HAP-1 (cell line): ENCODE results near the gene VDAC2.

Experiments
- DNase-seq, 2 experiments: peaks; one replicate each; pipeline ENCODE4 v3.0.0-alpha.2; 2016 to 2020; ENCODE audit warnings: low spot score in 2 of 2
- H3K27me3 ChIP-seq: fragments of 250-450 bp; sonication (Bioruptor Pico); 2 replicates; pipeline ENCODE4 v1.5.1; 2020; ENCODE audit warnings: low read depth, mild to moderate bottlenecking, moderate library complexity
- H3K36me3 ChIP-seq: fragments of 250-450 bp; sonication (Bioruptor Pico); replicated peaks from 2 replicates; pipeline ENCODE4 v1.5.1; 2020; ENCODE audit warnings: mild to moderate bottlenecking
- H3K4me1 ChIP-seq: fragments of 250-450 bp; sonication (Bioruptor Pico); 2 replicates; pipeline ENCODE4 v1.5.1; 2020; ENCODE audit warnings: mild to moderate bottlenecking
- H3K4me3 ChIP-seq: fragments of 250-450 bp; sonication (Bioruptor Pico); 2 replicates; pipeline ENCODE4 v1.5.1; 2020; ENCODE audit warnings: mild to moderate bottlenecking, moderate library complexity
- H3K9me3 ChIP-seq: fragments of 250-450 bp; sonication (Bioruptor Pico); 2 replicates; pipeline ENCODE4 v1.5.1; 2020; ENCODE audit warnings: mild to moderate bottlenecking, moderate library complexity
- in situ Hi-C: fragments of 300-500 bp; cut with MboI; formaldehyde crosslinking; loops from 3 replicates; pipeline ENCODE4 v1.14.3; 2020; ENCODE audit warnings: low sequenced_read_pairs, inconsistent platforms, mixed read lengths

The VDAC2 gene, protein sequence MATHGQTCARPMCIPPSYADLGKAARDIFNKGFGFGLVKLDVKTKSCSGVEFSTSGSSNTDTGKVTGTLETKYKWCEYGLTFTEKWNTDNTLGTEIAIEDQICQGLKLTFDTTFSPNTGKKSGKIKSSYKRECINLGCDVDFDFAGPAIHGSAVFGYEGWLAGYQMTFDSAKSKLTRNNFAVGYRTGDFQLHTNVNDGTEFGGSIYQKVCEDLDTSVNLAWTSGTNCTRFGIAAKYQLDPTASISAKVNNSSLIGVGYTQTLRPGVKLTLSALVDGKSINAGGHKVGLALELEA

DNA sequence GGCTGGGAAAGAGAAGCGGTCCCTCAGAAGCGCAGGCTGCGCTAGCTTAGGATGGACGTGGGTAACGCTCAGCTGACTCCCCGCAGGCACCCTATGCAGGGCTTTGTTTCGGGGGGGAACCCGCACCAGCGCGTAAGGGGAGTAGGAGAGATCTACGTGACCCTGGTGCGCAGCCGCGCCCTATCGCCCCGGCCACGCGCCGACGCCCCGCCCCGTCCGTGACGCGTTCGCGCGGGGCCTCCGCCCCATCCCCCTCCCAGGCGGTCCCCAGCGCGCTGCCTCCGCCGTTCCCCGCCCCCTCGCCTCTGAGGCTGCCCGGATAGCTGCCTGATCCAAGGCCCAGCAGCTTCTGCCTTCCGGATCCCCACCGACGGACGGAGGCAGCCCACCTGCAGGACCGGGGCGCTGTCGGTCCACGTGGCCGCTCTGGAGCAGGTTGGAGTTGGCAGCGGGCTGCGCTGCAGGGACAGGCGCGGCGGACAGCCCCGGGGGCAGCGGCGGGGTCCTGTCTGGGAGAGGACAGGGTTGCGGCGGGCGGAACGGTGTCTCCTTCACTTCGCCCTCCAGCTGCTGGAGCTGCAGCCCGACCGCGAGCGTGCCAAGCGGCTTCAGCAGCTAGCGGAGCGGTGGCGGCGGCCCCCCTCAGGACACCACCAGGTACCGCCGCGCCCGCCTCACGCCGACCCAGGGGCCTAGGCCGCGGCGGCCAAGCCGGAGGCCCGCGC is at the start of gene VDAC2:
TSS of gene VDAC2 (plus strand) at position 515 of the 725 bp plus-strand sequence. CDS start 363 bp downstream, outside the sequence.
- no peaks in the 10 kb centered on the region for H3K9me3 ChIP-seq
- H3K36me3 ChIP-seq: peaks cover 45% of the 10 kb centered on the region
- peak; percentile 75 to 93 for DNase-seq
- no peaks in the 10 kb centered on the region for H3K27me3 ChIP-seq
- in situ Hi-C loops: no loop called here
- H3K4me3 ChIP-seq: peak within 1 kb of the TSS; percentile 98
- H3K4me1 ChIP-seq: peaks cover 15% of the 10 kb centered on the region

GRCh38 chr10:75165684-75166622 is 44.6 kb upstream of the VDAC2 start:
- in situ Hi-C loops: no loop called here
- no peaks in the 10 kb centered on the region for H3K9me3 ChIP-seq
- H3K4me3 ChIP-seq: no peak overlapping the region
- no peaks in the 10 kb centered on the region for H3K27me3 ChIP-seq
- no peaks in the 10 kb centered on the region for H3K4me1 ChIP-seq
- no peak for DNase-seq
- H3K36me3 ChIP-seq: 0 out of 2 replicates have a peak, but pooled peaks cover 3% of the 10 kb centered on the region

DNA sequence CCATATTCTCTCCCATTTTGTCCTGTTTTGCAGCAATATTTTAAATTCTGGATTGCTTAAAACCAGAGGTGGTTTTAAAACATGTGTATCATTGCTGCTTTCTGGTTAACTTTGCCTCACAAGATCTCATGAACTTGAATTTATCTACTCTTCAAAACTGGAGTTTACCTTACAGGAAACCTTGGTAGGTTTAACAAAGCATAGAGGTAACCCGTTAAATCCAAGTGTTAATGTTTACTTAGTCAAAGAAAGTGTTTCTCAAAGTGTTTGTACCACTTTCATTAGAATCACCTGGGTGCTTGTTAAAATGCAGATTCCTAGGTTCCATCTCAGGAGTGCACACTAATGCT is 44.0 kb upstream of the VDAC2 start:
- Histone ChIP-seq H3K4me3 (no peak overlapping the region), H3K9me3 (no peaks in the 10 kb centered on the region), H3K36me3 (0 out of 2 replicates have a peak, but pooled peaks cover 3% of the 10 kb centered on the region), H3K4me1 (no peaks in the 10 kb centered on the region), H3K27me3 (no peaks in the 10 kb centered on the region)
- DNase-seq: no peak
- in situ Hi-C loops: no loop called here

- H3K27me3 ChIP-seq: no peaks in the 10 kb centered on the region
- no peak overlapping the region for H3K4me3 ChIP-seq
- no peaks in the 10 kb centered on the region for H3K4me1 ChIP-seq
- no peak for DNase-seq
- in situ Hi-C loops: no loop called here
- H3K36me3 ChIP-seq: 0 out of 2 replicates have a peak, but pooled peaks cover 3% of the 10 kb centered on the region
- no peaks in the 10 kb centered on the region for H3K9me3 ChIP-seq
Measured at GRCh38 chr10:75168275-75168674, 42.3 kb upstream of the VDAC2 start.

DNA sequence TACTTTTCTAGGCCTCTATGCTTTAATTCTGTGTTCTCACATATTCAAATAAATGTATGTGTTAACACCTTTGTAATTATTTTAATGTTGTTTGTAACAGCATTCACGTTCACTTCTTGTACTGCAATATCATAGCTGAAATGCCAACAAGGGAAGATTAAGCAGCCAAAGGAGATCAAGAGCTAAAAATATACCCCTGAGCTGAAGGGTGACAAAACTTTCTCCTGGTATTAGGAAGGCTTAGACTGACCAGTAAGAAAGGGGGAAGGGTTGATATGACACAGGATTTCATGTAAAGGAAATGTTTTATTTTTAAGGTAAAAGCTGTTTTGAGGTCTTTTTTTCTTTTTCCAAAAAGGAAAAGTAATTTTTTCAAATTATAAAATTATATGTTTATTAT is 40.4 kb upstream of the VDAC2 start:
- in situ Hi-C loops: no loop called here
- Histone ChIP-seq H3K4me3 (no peak overlapping the region), H3K27me3 (no peaks in the 10 kb centered on the region), H3K36me3 (0 out of 2 replicates have a peak, but pooled peaks cover 3% of the 10 kb centered on the region), H3K4me1 (no peaks in the 10 kb centered on the region), H3K9me3 (no peaks in the 10 kb centered on the region)
- DNase-seq: no peak

- Histone ChIP-seq H3K4me3 (no peak overlapping the region), H3K4me1 (no peaks in the 10 kb centered on the region), H3K27me3 (no peaks in the 10 kb centered on the region), H3K9me3 (no peaks in the 10 kb centered on the region), H3K36me3 (no peaks in the 10 kb centered on the region)
- in situ Hi-C loops: no loop called here
- DNase-seq: no peak
Measured at GRCh38 chr10:75175046-75175445, 35.5 kb upstream of the VDAC2 start.

DNA sequence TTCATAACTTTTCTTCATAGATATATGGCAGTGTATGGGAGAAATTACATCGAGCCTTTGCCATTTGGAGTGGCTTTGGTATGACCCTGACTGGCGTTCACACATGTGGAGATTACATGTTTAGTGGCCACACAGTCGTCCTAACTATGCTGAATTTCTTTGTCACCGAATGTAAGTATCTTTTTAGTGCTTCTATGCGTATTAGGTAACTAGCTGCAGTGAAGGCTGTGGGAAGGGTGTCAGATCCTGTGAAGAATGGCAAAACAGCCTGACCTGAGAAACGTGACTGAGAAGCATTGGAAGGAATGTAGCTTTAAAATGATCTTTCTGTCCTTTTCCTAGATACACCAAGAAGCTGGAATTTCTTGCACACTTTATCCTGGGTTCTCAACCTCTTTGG is 34.5 kb upstream of the VDAC2 start:
- DNase-seq: no peak
- no peak overlapping the region for H3K4me3 ChIP-seq
- no peaks in the 10 kb centered on the region for H3K9me3 ChIP-seq
- no peaks in the 10 kb centered on the region for H3K4me1 ChIP-seq
- H3K36me3 ChIP-seq: no peaks in the 10 kb centered on the region
- no peaks in the 10 kb centered on the region for H3K27me3 ChIP-seq
- in situ Hi-C loops: no loop called here

GRCh38 chr10:75176736-75177135 is 33.9 kb upstream of the VDAC2 start:
- no peaks in the 10 kb centered on the region for H3K27me3 ChIP-seq
- in situ Hi-C loops: no loop called here
- peaks cover 3% of the 10 kb centered on the region; the same call in 1 of the 2 replicates for H3K36me3 ChIP-seq
- no peak overlapping the region for H3K4me3 ChIP-seq
- no peaks in the 10 kb centered on the region for H3K4me1 ChIP-seq
- DNase-seq: no peak
- H3K9me3 ChIP-seq: no peaks in the 10 kb centered on the region

DNA sequence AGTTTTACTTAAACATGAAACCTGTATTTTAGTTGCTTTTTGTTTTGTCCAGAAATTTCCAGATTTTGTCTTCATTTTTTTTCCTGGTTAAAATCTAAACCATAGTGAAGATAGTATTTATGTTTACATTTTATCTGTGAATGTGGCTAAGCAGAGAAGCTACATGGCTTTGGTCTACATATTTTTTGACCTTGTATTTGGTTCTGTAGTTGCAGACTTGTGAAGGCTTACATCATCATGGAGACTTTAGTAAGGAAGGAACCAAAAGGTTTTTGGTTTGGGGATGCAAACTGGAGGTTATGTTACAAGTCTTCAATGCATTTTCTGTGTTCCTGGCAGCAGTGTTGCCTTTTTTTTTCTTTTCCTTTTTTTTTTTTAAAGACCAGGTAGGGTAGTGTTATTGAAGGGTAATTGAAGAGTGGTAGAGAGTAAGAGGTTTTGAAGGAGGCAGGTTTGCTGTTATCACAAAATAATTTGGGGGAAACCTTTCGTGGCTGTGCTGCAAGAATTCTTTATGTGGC is 30.9 kb upstream of the VDAC2 start:
- Histone ChIP-seq H3K4me1 (no peaks in the 10 kb centered on the region), H3K9me3 (no peaks in the 10 kb centered on the region), H3K36me3 (peaks cover 4% of the 10 kb centered on the region; the same call in 1 of the 2 replicates), H3K27me3 (no peaks in the 10 kb centered on the region), H3K4me3 (no peak overlapping the region)
- no peak for DNase-seq
- in situ Hi-C loops: no loop called here

DNA sequence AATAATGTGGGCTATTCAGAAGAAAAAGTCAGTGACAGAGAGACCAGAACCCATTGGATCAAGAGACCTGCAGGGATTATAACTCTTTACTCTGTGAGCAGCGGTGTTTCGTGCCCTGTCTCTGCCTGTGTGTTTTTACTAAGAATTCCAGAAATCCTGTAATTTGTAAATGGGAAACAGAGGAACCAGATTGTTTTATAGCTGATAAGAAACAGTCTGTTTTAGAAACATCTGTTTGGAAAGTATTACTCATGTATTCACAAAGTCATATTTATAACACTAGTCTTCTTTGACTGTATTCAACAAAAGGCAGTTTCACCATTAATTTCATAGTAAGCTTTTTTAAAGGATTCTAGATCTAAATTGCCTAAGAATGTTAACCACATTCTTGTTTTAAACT is 30.0 kb upstream of the VDAC2 start:
- no peak for DNase-seq
- no peak overlapping the region for H3K4me3 ChIP-seq
- no peaks in the 10 kb centered on the region for H3K9me3 ChIP-seq
- H3K27me3 ChIP-seq: no peaks in the 10 kb centered on the region
- in situ Hi-C loops: no loop called here
- H3K36me3 ChIP-seq: peaks cover 4% of the 10 kb centered on the region; the same call in 1 of the 2 replicates
- no peaks in the 10 kb centered on the region for H3K4me1 ChIP-seq

DNA sequence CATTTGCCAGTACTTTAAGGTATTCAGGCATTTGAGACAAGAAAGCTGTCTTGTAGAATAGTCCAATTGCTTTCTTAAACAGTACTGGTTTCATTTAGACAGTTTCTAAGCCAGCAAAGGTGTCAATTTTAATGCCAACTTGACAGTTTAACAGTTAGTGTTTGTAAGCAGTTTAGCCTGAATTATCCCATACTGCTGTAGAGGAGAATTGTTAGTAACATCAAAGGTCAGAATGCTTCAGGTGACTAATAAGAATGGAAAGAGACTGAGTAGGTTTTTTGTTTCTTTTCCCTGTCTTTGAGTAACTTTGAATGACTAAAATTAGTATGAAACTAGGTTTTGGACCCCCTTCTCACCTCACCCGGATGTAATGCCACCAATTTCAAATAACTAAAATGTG is 29.5 kb upstream of the VDAC2 start:
- Histone ChIP-seq H3K4me1 (no peaks in the 10 kb centered on the region), H3K27me3 (no peaks in the 10 kb centered on the region), H3K36me3 (peaks cover 4% of the 10 kb centered on the region; the same call in 1 of the 2 replicates), H3K9me3 (no peaks in the 10 kb centered on the region), H3K4me3 (no peak overlapping the region)
- DNase-seq: no peak
- in situ Hi-C loops: no loop called here

- in situ Hi-C loops: no loop called here
- DNase-seq: no peak
- Histone ChIP-seq H3K36me3 (peaks cover 4% of the 10 kb centered on the region; the same call in 1 of the 2 replicates), H3K27me3 (no peaks in the 10 kb centered on the region), H3K4me3 (no peak overlapping the region), H3K9me3 (no peaks in the 10 kb centered on the region), H3K4me1 (no peaks in the 10 kb centered on the region)
Measured at GRCh38 chr10:75186310-75186709, 24.3 kb upstream of the VDAC2 start.

- H3K36me3 ChIP-seq: no peaks in the 10 kb centered on the region
- H3K9me3 ChIP-seq: no peaks in the 10 kb centered on the region
- no peaks in the 10 kb centered on the region for H3K27me3 ChIP-seq
- no peaks in the 10 kb centered on the region for H3K4me1 ChIP-seq
- peak; percentile 38 to 68 for DNase-seq
- in situ Hi-C loops: no loop called here
- no peak overlapping the region for H3K4me3 ChIP-seq
Measured at GRCh38 chr10:75187961-75188426, 22.6 kb upstream of the VDAC2 start.
